Transverse colon (tissue), 4 donors: ENCODE measurements around the gene SLC25A4. TPM values are rescaled to one million over a fixed set of nuclear protein-coding genes. Genes with fewer than 3 reads are reported as not detected.

Experiments
- DNase-seq: peaks from one replicate; pipeline ENCODE4 v3.0.0-alpha.2; 2019
- H3K27ac ChIP-seq, 4 donors: fragments of 200-600 bp; sonication (generic); 2 replicates each; pipeline ENCODE4 v1.5.1; 2016 to 2018; ENCODE audit warnings: inconsistent platforms in 4 of 4
- H3K27me3 ChIP-seq: fragments of 200-600 bp; sonication (generic); 2 replicates; pipeline ENCODE4 v1.5.1; 2017; ENCODE audit warnings: inconsistent platforms
- H3K36me3 ChIP-seq, 4 donors: fragments of 200-600 bp; sonication (generic); 2 replicates each; pipeline ENCODE4 v1.5.1; 2017 to 2019; ENCODE audit warnings: inconsistent platforms in 4 of 4
- H3K4me1 ChIP-seq, 4 donors: fragments of 200-600 bp; sonication (generic); 2 replicates each; pipeline ENCODE4 v1.5.1; 2017 to 2020; ENCODE audit warnings: inconsistent platforms in 4 of 4
- H3K4me3 ChIP-seq, 4 donors: fragments of 200-600 bp; sonication (generic); 1 replicate in 1 of 4; 2 replicates in 3 of 4; pipeline versions ENCODE4 v1.5.1 to v1.6.1; 2017 to 2019; ENCODE audit warnings: inconsistent platforms in 4 of 4
- H3K9me3 ChIP-seq, 2 donors: fragments of 200-600 bp; sonication (generic); 2 replicates each; pipeline ENCODE4 v1.5.1; 2017 to 2019; ENCODE audit warnings: inconsistent platforms in 2 of 2
- CTCF ChIP-seq, 5 experiments: fragments of 200-600 bp in 3 of 5; fragments of 450-650 bp in 2 of 5; sonication (generic) in 3 of 5; IDR thresholded peaks; 1 replicate in 2 of 5; 2 replicates in 3 of 5; pipeline ENCODE4 v1.5.1; 2016 to 2017; ENCODE audit warnings: antibody characterized with exemption in 5 of 5, inconsistent platforms in 3 of 5, mild to moderate bottlenecking in 2 of 5, moderate library complexity in 1 of 5
- EP300 ChIP-seq: sonication (generic); formaldehyde crosslinking; IDR thresholded peaks from one replicate; pipeline ENCODE4 v1.6.1; 2017; ENCODE audit warnings: antibody characterized with exemption, low read depth
- POLR2A ChIP-seq: fragments of 450-650 bp; IDR thresholded peaks from one replicate; pipeline ENCODE4 v1.6.1; 2016; ENCODE audit warnings: antibody characterized with exemption, mild to moderate bottlenecking, moderate library complexity
- POLR2AphosphoS5 ChIP-seq, 3 donors: sonication (generic); formaldehyde crosslinking; IDR thresholded peaks; one replicate each; pipeline ENCODE4 v1.6.1; 2016; ENCODE audit warnings: antibody characterized with exemption in 3 of 3
- WGBS, 2 donors: methylation state at CpG; one replicate each; pipeline ENCODE4 v1.1.5; 2018; ENCODE audit warnings: low coverage in 1 of 2; 5-methylcytosine and 5-hydroxymethylcytosine counted together
- in situ Hi-C, 4 donors: fragments of 200-750 bp; cut with MboI; loops; one replicate each; pipeline versions ENCODE4 v1.15.0 to v1.15.1; 2017; ENCODE audit warnings: low sequenced_read_pairs in 3 of 4, low pct_ligation_motif_present in 1 of 4, low pct_unique_long_range_greater_than_20kb in 1 of 4
- intact Hi-C: fragments of 100-400 bp; cut with DNase I; formaldehyde crosslinking; loops from one replicate; pipeline ENCODE4 v1.15.1; 2023; ENCODE audit warnings: low total_unique reads
- total RNA-seq, 4 donors: library from RNA; depleted of rRNA; stranded (reverse); fragments of >200 nt; gene quantifications; one replicate each; pipeline ENCODE4 v1.1.0, GENCODE V29; 2016

Gene SLC25A4
- total RNA-seq, 4 donors from 2014 or later: 20.9 to 57.6 (median 25.8) TPM

GRCh38 chr4:185165605-185166063 is 22.6 kb downstream of the SLC25A4 start:
- no peak overlapping the region for H3K27ac ChIP-seq
- DNase-seq: no peak
- intact Hi-C loops: no loop called here
- TF ChIP-seq EP300: no peak
- TF ChIP-seq POLR2AphosphoS5 (IDR thresholded peaks at IDR 0.05): no peak
- no peak for TF ChIP-seq POLR2A
- TF ChIP-seq CTCF (IDR thresholded peaks at IDR 0.05): no peak
- no peak overlapping the region for H3K4me3 ChIP-seq
- H3K36me3 ChIP-seq: peaks cover 0 to 24% (median 2%) of the 10 kb centered on the region in 4 donors
- H3K4me1 ChIP-seq: no peaks in the 10 kb centered on the region
- WGBS, 2 donors: 0 to 61% methylated on average over 1 to 2 of the region's 2 CpGs
- in situ Hi-C loops: no loop called here
- no peaks in the 10 kb centered on the region for H3K9me3 ChIP-seq
- no peaks in the 10 kb centered on the region for H3K27me3 ChIP-seq

- intact Hi-C loops (no loop called here), in situ Hi-C loops (no loop called here)
- TF ChIP-seq POLR2AphosphoS5 (IDR thresholded peaks at IDR 0.05) (no peak), CTCF (IDR thresholded peaks at IDR 0.05) (no peak)
- Histone ChIP-seq H3K27me3 (no peaks in the 10 kb centered on the region), H3K4me3 (no peak overlapping the region), H3K36me3 (peaks cover 0 to 17% (median 2%) of the 10 kb centered on the region in 4 donors), H3K4me1 (peaks cover 0 to under 1% (median 0%) of the 10 kb centered on the region in 4 donors), H3K9me3 (no peaks in the 10 kb centered on the region), H3K27ac (no peak overlapping the region)
- no peak for DNase-seq
- WGBS, 2 donors: 69 to 78% methylated on average over 3 to 9 of the region's 9 CpGs
These were observed 24.2 kb downstream of the SLC25A4 start for GRCh38 chr4:185167234-185167633.

GRCh38 chr4:185171373-185172071 is 28.5 kb downstream of the SLC25A4 start:
- 85 to 100% methylated on average over 2 of the region's 2 CpGs for WGBS, 2 donors
- TF ChIP-seq CTCF (IDR thresholded peaks at IDR 0.05) (no peak), POLR2A (no peak), EP300 (no peak), POLR2AphosphoS5 (IDR thresholded peaks at IDR 0.05) (no peak)
- Histone ChIP-seq H3K27ac (no peak overlapping the region), H3K4me3 (no peak overlapping the region), H3K27me3 (no peaks in the 10 kb centered on the region), H3K4me1 (peaks cover 0 to 3% (median 0%) of the 10 kb centered on the region in 4 donors), H3K9me3 (no peaks in the 10 kb centered on the region), H3K36me3 (peaks cover 0 to 22% (median 0%) of the 10 kb centered on the region in 4 donors)
- in situ Hi-C loops (no loop called here), intact Hi-C loops (no loop called here)
- DNase-seq: no peak

- in situ Hi-C loops: no loop called here
- 77% methylated on average over 3 of the region's 3 CpGs; no CpG with 5 or more reads in 1 of the 2 donors for WGBS, 2 donors
- H3K4me3 ChIP-seq: no peak overlapping the region
These were observed 36.4 kb downstream of the SLC25A4 start for GRCh38 chr4:185179488-185179887.

More at GRCh38 chr4:185179488-185179887, 36.4 kb downstream of the SLC25A4 start:
- Histone ChIP-seq H3K36me3 (peaks cover 0 to 9% (median 0%) of the 10 kb centered on the region in 4 donors), H3K9me3 (no peaks in the 10 kb centered on the region), H3K27me3 (no peaks in the 10 kb centered on the region), H3K27ac (no peak overlapping the region), H3K4me1 (peaks cover 0 to 3% (median 0%) of the 10 kb centered on the region in 4 donors)
- intact Hi-C loops: no loop called here
- no peak for TF ChIP-seq POLR2AphosphoS5 (IDR thresholded peaks at IDR 0.05)
- TF ChIP-seq POLR2A: no peak
- TF ChIP-seq CTCF (IDR thresholded peaks at IDR 0.05): no peak
- DNase-seq: no peak
